ENCODE data around the gene FOXI3.

FOXI3 gene

GRCh38 chr2:88452565-88452905, at the start of gene FOXI3:
Gene FOXI3 (minus strand): TSS chr2:88452693. CDS start chr2:88452535, 158 bp downstream.
- H3K27ac ChIP-seq, result no peak within 1 kb of the TSS
- TF ChIP-seq, protein P1, sequence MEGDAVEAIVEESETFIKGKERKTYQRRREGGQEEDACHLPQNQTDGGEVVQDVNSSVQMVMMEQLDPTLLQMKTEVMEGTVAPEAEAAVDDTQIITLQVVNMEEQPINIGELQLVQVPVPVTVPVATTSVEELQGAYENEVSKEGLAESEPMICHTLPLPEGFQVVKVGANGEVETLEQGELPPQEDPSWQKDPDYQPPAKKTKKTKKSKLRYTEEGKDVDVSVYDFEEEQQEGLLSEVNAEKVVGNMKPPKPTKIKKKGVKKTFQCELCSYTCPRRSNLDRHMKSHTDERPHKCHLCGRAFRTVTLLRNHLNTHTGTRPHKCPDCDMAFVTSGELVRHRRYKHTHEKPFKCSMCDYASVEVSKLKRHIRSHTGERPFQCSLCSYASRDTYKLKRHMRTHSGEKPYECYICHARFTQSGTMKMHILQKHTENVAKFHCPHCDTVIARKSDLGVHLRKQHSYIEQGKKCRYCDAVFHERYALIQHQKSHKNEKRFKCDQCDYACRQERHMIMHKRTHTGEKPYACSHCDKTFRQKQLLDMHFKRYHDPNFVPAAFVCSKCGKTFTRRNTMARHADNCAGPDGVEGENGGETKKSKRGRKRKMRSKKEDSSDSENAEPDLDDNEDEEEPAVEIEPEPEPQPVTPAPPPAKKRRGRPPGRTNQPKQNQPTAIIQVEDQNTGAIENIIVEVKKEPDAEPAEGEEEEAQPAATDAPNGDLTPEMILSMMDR (IDR thresholded peaks at IDR 0.05), result no peak
- H3K27me3 ChIP-seq, result peaks cover 0 to 84% of the 10 kb centered on the region in 2 donors
- peaks cover 0 to 15% (median 11%) of the 10 kb centered on the region in 4 donors for H3K4me1 ChIP-seq
- H3K4me3 ChIP-seq, result peak within 1 kb of the TSS; percentile 13 to 49
- no peaks in the 10 kb centered on the region for H3K9me3 ChIP-seq
- no peaks in the 10 kb centered on the region for H3K36me3 ChIP-seq
- no peak for DNase-seq
- intact Hi-C loops (cut with DNase I; ENCODE audit: low total_unique reads), result no loop called here

- intact Hi-C loops (cut with DNase I; ENCODE audit: low total_unique reads), result no loop called here
- no peaks in the 10 kb centered on the region for H3K27me3 ChIP-seq
These were observed 48.2 kb upstream of the FOXI3 start for GRCh38 chr2:88500691-88501090.

DNA sequence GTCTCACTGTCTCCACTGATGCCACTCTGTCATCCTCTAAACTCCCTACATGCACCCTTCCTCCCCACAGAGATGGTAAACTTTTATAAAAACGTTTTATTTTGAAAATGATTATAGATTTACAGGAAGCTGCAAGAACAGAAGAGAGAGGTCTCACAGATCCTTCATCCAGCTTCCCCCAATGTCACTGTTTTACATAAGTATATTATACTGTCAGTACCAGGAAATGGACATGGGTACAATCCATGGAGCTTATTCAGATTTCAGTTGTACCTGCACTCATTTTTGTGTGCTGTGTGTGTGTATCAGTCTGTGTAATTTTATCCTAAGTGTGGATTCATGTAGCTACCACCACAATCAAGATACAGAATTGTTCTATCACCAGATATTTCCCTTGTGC, 46.7 kb upstream of the FOXI3 start:
- Histone ChIP-seq H3K9me3 (no peaks in the 10 kb centered on the region), H3K4me3 (no peak overlapping the region), H3K27ac (no peak overlapping the region), H3K4me1 (no peaks in the 10 kb centered on the region), H3K36me3 (no peaks in the 10 kb centered on the region), H3K27me3 (no peaks in the 10 kb centered on the region)
- intact Hi-C loops (cut with DNase I; ENCODE audit: low total_unique reads), result no loop called here
- no peak for DNase-seq
- TF ChIP-seq, protein P1 (IDR thresholded peaks at IDR 0.05), result no peak

More at GRCh38 chr2:88500691-88501090, 48.2 kb upstream of the FOXI3 start:
- TF ChIP-seq, protein P1 (IDR thresholded peaks at IDR 0.05), result no peak
- Histone ChIP-seq H3K4me3 (no peak overlapping the region), H3K27ac (no peak overlapping the region), H3K9me3 (no peaks in the 10 kb centered on the region), H3K36me3 (no peaks in the 10 kb centered on the region), H3K4me1 (no peaks in the 10 kb centered on the region)
- DNase-seq, result no peak

- no peak for DNase-seq
- intact Hi-C loops (cut with DNase I; ENCODE audit: low total_unique reads), result no loop called here
- H3K4me1 ChIP-seq, result no peaks in the 10 kb centered on the region
- no peak overlapping the region for H3K4me3 ChIP-seq
- no peaks in the 10 kb centered on the region for H3K27me3 ChIP-seq
- TF ChIP-seq, protein P1 (IDR thresholded peaks at IDR 0.05), result no peak
- H3K27ac ChIP-seq, result no peak overlapping the region
- H3K36me3 ChIP-seq, result no peaks in the 10 kb centered on the region
- no peaks in the 10 kb centered on the region for H3K9me3 ChIP-seq
These were observed 41.0 kb upstream of the FOXI3 start for GRCh38 chr2:88493481-88493880.

DNA sequence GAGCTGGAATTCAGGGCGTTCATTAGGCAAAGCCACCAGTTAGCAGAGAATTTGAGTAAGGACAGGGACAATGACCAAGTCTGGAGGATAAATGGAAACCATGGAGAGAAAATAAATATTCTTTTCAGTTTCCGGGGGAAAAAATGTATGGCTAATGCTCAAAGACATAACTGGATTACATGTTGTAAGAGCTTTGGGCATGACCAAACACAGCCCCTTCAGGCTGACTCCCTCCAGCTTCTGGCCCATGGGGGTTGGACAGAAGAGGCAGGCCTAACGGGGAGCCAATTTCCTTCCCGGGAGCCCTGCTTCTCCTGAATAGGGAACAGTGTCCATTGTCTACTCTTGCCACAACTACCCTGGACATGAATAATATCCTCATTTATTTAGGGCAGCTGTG, 39.5 kb upstream of the FOXI3 start:
- intact Hi-C loops (cut with DNase I; ENCODE audit: low total_unique reads), result no loop called here
- no peak for DNase-seq

More for the DNA sequence above, 39.5 kb upstream of the FOXI3 start:
- Histone ChIP-seq H3K36me3 (no peaks in the 10 kb centered on the region), H3K9me3 (no peaks in the 10 kb centered on the region), H3K27me3 (no peaks in the 10 kb centered on the region), H3K27ac (no peak overlapping the region), H3K4me1 (no peaks in the 10 kb centered on the region), H3K4me3 (no peak overlapping the region)
- TF ChIP-seq, protein P1 (IDR thresholded peaks at IDR 0.05), result no peak
